NCI-H187 (cell line): ENCODE data around the gene SLX9.

ENCODE experiments used
- DNase-seq, 2 experiments: peaks; one replicate each; lab custom pipeline; 2025; lab: John Stamatoyannopoulos, UW

The SLX9 gene

GRCh38 chr21:44991538-44992483 is 52.0 kb downstream of the SLX9 start:
- no peak for DNase-seq

GRCh38 chr21:44992608-44993031 is 52.8 kb downstream of the SLX9 start:
- no peak for DNase-seq

- no peak for DNase-seq
These were observed 53.7 kb downstream of the SLX9 start for GRCh38 chr21:44993321-44994046.

GRCh38 chr21:44994047-44994694 is 54.3 kb downstream of the SLX9 start:
- DNase-seq = no peak

GRCh38 chr21:44994695-44995342 is 55.0 kb downstream of the SLX9 start:
- DNase-seq = no peak

GRCh38 chr21:44995343-44995941 is 55.6 kb downstream of the SLX9 start:
- no peak for DNase-seq

GRCh38 chr21:44996096-44996495 is 56.3 kb downstream of the SLX9 start:
- DNase-seq = no peak

GRCh38 chr21:44996501-44996921 is 56.7 kb downstream of the SLX9 start:
- DNase-seq = no peak

GRCh38 chr21:44996983-44997936 is 57.4 kb downstream of the SLX9 start:
- no peak for DNase-seq

GRCh38 chr21:44998086-44998620 is 58.3 kb downstream of the SLX9 start:
- no peak for DNase-seq

- no peak for DNase-seq
These were observed 59.0 kb downstream of the SLX9 start for GRCh38 chr21:44998621-44999427.

GRCh38 chr21:44999428-44999971 is 59.7 kb downstream of the SLX9 start:
- DNase-seq = no peak

GRCh38 chr21:44999972-45000636 is 60.3 kb downstream of the SLX9 start:
- DNase-seq = no peak

- DNase-seq = no peak
These were observed 60.9 kb downstream of the SLX9 start for GRCh38 chr21:45000637-45001133.

GRCh38 chr21:45001134-45002095 is 61.6 kb downstream of the SLX9 start:
- DNase-seq = no peak

- no peak for DNase-seq
These were observed 62.8 kb downstream of the SLX9 start for GRCh38 chr21:45002381-45003204.
